ENCODE data around the gene TACC2. TPM values are rescaled to one million over a fixed set of nuclear protein-coding genes. Genes with fewer than 3 reads are reported as not detected.

Gene TACC2
- total and polyA plus RNA-seq, 2 donors (not counting 3 experiments of a cell fraction or from before 2014, with no cell fraction given), result 14.4 to 46.2 TPM

DNA sequence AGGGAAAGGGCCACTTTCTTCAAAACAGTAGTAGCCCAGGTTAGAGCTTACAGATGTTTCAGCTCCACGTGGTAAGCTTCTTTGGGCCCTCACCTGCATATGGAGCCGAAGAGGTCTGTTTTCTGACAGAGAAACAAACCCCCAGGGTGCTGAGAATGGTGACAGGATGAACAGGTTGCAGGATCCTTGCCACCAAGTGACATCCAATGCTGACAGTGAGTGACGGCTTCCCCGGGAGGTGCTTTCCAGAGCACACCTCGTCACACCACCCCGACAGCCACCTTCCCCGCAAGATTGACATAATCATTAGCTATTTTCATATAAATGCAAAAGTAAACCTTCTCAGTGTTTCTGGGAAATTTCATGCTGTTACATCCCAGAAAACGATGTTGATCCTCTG lies 172.8 kb downstream of the TACC2 start:
- FAIRE-seq (no peak), DNase-seq (ENCODE audit: low read depth, low spot score) (no peak)
- H3K27ac ChIP-seq (ENCODE audit: insufficient read depth, low read depth, low read length), result no peak overlapping the region
- no peaks in the 10 kb centered on the region for H4K20me1 ChIP-seq (replicated peaks; ENCODE audit: control insufficient read depth, extremely low read depth, insufficient read depth, low read length)
- H3K9me3 ChIP-seq (replicated peaks; ENCODE audit: control insufficient read depth, insufficient read depth, low read length), result no peaks in the 10 kb centered on the region
- CTCF ChIA-PET, result interaction anchor here (1.4 to 3.3 kb wide), 6 partner anchors 8 to 107 kb away, joined by 5 to 21 read pairs (median 8); no protein-coding TSS in a partner anchor
- intact Hi-C loops (cut with micrococcal nuclease) (no loop called here), dilution Hi-C loops (cut with MboI; ENCODE audit: extremely low pct_ligation_motif_present, low sequenced_read_pairs) (no loop called here)
- H3K4me1 ChIP-seq (ENCODE audit: control insufficient read depth, extremely low read depth, insufficient read depth, low read length), result peaks cover 8% of the 10 kb centered on the region
- H3K27me3 ChIP-seq (ENCODE audit: control insufficient read depth in 2 of 2, insufficient read depth in 2 of 2, low read length in 2 of 2), result no peaks in the 10 kb centered on the region
- POLR2A ChIA-PET, result no interaction called here
- H2AFZ ChIP-seq (ENCODE audit: low read depth, low read length), result no peak overlapping the region
- H3K4me2 ChIP-seq (ENCODE audit: insufficient read depth, low read length), result no peak overlapping the region
- H3K79me2 ChIP-seq (ENCODE audit: control insufficient read depth, insufficient read depth, low read length), result no peaks in the 10 kb centered on the region
- H3K36me3 ChIP-seq (ENCODE audit: control insufficient read depth in 2 of 2, extremely low read depth in 1 of 2, insufficient read depth in 2 of 2, low read length in 2 of 2), result no peaks in the 10 kb centered on the region
- H3K9me1 ChIP-seq (replicated peaks; ENCODE audit: control insufficient read depth, extremely low read depth, insufficient read depth, low read length), result no peaks in the 10 kb centered on the region
- no TSS peak for BruUV-seq (replicated peaks)
- no peak overlapping the region for H3K9ac ChIP-seq (replicated peaks; ENCODE audit: extremely low read depth, insufficient read depth, low read length)
- TF ChIP-seq MYC (IDR thresholded peaks at IDR 0.05; ENCODE audit: low read depth, low read length) (no peak), GATA2 (IDR thresholded peaks at IDR 0.05; ENCODE audit: insufficient read depth, insufficient read length, low read depth, low read length) (no peak), EZH2 (IDR thresholded peaks at IDR 0.05; ENCODE audit: borderline replicate concordance, low read depth, low read length, severe bottlenecking) (no peak), FOS (IDR thresholded peaks at IDR 0.05; ENCODE audit: borderline replicate concordance, insufficient read depth, low read length) (no peak), JUN (IDR thresholded peaks at IDR 0.05; ENCODE audit: borderline replicate concordance, insufficient read depth, insufficient read length, low read depth) (no peak), POLR2AphosphoS5 (IDR thresholded peaks at IDR 0.05; ENCODE audit: insufficient read depth, low read depth, low read length) (no peak), POLR2A (IDR thresholded peaks at IDR 0.05; ENCODE audit: low read depth, low read length) (no peak)
- TF ChIP-seq, protein P1, sequence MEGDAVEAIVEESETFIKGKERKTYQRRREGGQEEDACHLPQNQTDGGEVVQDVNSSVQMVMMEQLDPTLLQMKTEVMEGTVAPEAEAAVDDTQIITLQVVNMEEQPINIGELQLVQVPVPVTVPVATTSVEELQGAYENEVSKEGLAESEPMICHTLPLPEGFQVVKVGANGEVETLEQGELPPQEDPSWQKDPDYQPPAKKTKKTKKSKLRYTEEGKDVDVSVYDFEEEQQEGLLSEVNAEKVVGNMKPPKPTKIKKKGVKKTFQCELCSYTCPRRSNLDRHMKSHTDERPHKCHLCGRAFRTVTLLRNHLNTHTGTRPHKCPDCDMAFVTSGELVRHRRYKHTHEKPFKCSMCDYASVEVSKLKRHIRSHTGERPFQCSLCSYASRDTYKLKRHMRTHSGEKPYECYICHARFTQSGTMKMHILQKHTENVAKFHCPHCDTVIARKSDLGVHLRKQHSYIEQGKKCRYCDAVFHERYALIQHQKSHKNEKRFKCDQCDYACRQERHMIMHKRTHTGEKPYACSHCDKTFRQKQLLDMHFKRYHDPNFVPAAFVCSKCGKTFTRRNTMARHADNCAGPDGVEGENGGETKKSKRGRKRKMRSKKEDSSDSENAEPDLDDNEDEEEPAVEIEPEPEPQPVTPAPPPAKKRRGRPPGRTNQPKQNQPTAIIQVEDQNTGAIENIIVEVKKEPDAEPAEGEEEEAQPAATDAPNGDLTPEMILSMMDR (IDR thresholded peaks at IDR 0.05; ENCODE audit: extremely low read depth in 1 of 2, insufficient read depth in 1 of 2, low read depth in 1 of 2, low read length in 2 of 2), result no peak
- TF ChIP-seq, protein P2, sequence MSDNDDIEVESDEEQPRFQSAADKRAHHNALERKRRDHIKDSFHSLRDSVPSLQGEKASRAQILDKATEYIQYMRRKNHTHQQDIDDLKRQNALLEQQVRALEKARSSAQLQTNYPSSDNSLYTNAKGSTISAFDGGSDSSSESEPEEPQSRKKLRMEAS (IDR thresholded peaks at IDR 0.05; ENCODE audit: insufficient read depth, insufficient read length), result no peak
- H3K4me3 ChIP-seq (replicated peaks in 1 of 3; ENCODE audit: insufficient read depth in 1 of 3, low read depth in 1 of 3, low read length in 3 of 3), result no peak overlapping the region
